Endodermal cell (in vitro differentiated cells): ENCODE results near the gene PPM1D. TPM values are rescaled to one million over a fixed set of nuclear protein-coding genes. Genes with fewer than 3 reads are reported as not detected.

Experiments used
- DNase-seq: peaks from one replicate; pipeline ENCODE4 v3.0.0-alpha.2; 2017
- H3K27ac ChIP-seq: 2 replicates; pipeline ENCODE4 v1.5.1; 2013; ENCODE audit warnings: mild to moderate bottlenecking, low read depth, low read length, moderate library complexity
- H3K27me3 ChIP-seq: 2 replicates; pipeline ENCODE4 v1.6.1; 2013; ENCODE audit warnings: mild to moderate bottlenecking, low read length, moderate library complexity; ENCODE audit not compliant: insufficient read depth, control insufficient read depth, poor library complexity, severe bottlenecking
- H3K36me3 ChIP-seq: 2 replicates; pipeline ENCODE4 v1.7.0; 2013; ENCODE audit warnings: mild to moderate bottlenecking, low read length, moderate library complexity; ENCODE audit not compliant: control insufficient read depth, insufficient read depth
- H3K4me1 ChIP-seq: one replicate; pipeline ENCODE4 v1.7.0; 2013; ENCODE audit warnings: low read length; ENCODE audit not compliant: control insufficient read depth, insufficient read depth
- H3K4me3 ChIP-seq: 2 replicates; pipeline ENCODE4 v1.5.1; 2013; ENCODE audit warnings: mild to moderate bottlenecking, low read length, moderate library complexity
- H3K9ac ChIP-seq: 2 replicates; pipeline ENCODE4 v1.6.1; 2013; ENCODE audit warnings: mild to moderate bottlenecking, low read length, moderate library complexity; ENCODE audit not compliant: poor library complexity, severe bottlenecking; ENCODE audit errors: extremely low read depth
- H3K9me3 ChIP-seq: 2 replicates; pipeline ENCODE4 v1.6.1; 2013; ENCODE audit warnings: mild to moderate bottlenecking, low read length, moderate library complexity; ENCODE audit not compliant: control insufficient read depth
- H3K27ac Mint-ChIP-seq: 2 replicates; pipeline ENCODE4 v1.8.0; 2020; ENCODE audit warnings: mixed read lengths
- H3K27me3 Mint-ChIP-seq: 2 replicates; pipeline ENCODE4 v1.8.0; 2021; ENCODE audit warnings: mild to moderate bottlenecking, mixed read lengths; ENCODE audit not compliant: insufficient read depth
- H3K36me3 Mint-ChIP-seq: 2 replicates; pipeline ENCODE4 v1.8.0; 2020; ENCODE audit warnings: low read depth, mixed read lengths
- H3K4me1 Mint-ChIP-seq: 2 replicates; pipeline ENCODE4 v1.8.0; 2020; ENCODE audit warnings: mixed read lengths
- H3K4me3 Mint-ChIP-seq: 2 replicates; pipeline ENCODE4 v1.8.0; 2020; ENCODE audit warnings: mild to moderate bottlenecking, moderate library complexity, mixed read lengths
- H3K9me3 Mint-ChIP-seq: 2 replicates; pipeline ENCODE4 v1.8.0; 2020; ENCODE audit warnings: mild to moderate bottlenecking, mixed read lengths
- CTCF ChIP-seq: fragments of 200-600 bp; sonication (generic); conservative IDR thresholded peaks from 2 replicates; pipeline ENCODE4 v1.5.0; 2021; ENCODE audit warnings: antibody characterized with exemption, mild to moderate bottlenecking
- WGBS, 2 experiments: methylation state at CpG; one replicate each; pipeline versions ENCODE4 v1.1.5 to v1.1.7; 2013; ENCODE audit warnings: missing lambda C conversion rate in 2 of 2, mixed read lengths in 1 of 2; ENCODE audit not compliant: insufficient coverage in 1 of 2, insufficient read length in 1 of 2; 5-methylcytosine and 5-hydroxymethylcytosine counted together
- total RNA-seq, 2 donors: library from RNA; stranded (reverse); fragmentation: NEBNext Ultra II Directional in 1 of 2; extraction: Animal tissue kit (Norgen Biotek cat#: 25700) in 1 of 2; gene quantifications; 2 replicates in 1 of 2; 3 replicates in 1 of 2; pipeline ENCODE4 v1.2.1, GENCODE V29; 2021

Gene PPM1D
- total RNA-seq, 2 donors from 2014 or later: 9.4 to 13.0 TPM

GRCh38 chr17:60629120-60629519 is 29.1 kb downstream of the PPM1D start:
- no peaks in the 10 kb centered on the region for H3K9me3 Mint-ChIP-seq
- Histone ChIP-seq H3K9me3 (no peaks in the 10 kb centered on the region), H3K4me3 (no peak overlapping the region), H3K27me3 (no peaks in the 10 kb centered on the region), H3K9ac (no peak overlapping the region), H3K4me1 (no peaks in the 10 kb centered on the region), H3K27ac (no peak overlapping the region), H3K36me3 (peaks cover 53% of the 10 kb centered on the region)
- H3K4me1 Mint-ChIP-seq: no peaks in the 10 kb centered on the region
- WGBS, 2 experiments: 96 to 100% methylated on average over 2 of the region's 2 CpGs
- no peak for TF ChIP-seq CTCF
- DNase-seq: no peak
- H3K27me3 Mint-ChIP-seq: no peaks in the 10 kb centered on the region
- H3K27ac Mint-ChIP-seq: no peak overlapping the region
- H3K4me3 Mint-ChIP-seq: no peak overlapping the region
- H3K36me3 Mint-ChIP-seq: peaks cover 8% of the 10 kb centered on the region

GRCh38 chr17:60630352-60630751 is 30.4 kb downstream of the PPM1D start:
- Histone ChIP-seq H3K4me1 (no peaks in the 10 kb centered on the region), H3K9me3 (no peaks in the 10 kb centered on the region), H3K9ac (no peak overlapping the region), H3K27me3 (no peaks in the 10 kb centered on the region), H3K36me3 (peaks cover 56% of the 10 kb centered on the region), H3K4me3 (no peak overlapping the region), H3K27ac (no peak overlapping the region)
- Mint-ChIP-seq H3K27me3 (no peaks in the 10 kb centered on the region), H3K9me3 (no peaks in the 10 kb centered on the region), H3K4me1 (no peaks in the 10 kb centered on the region), H3K4me3 (no peak overlapping the region), H3K36me3 (peaks cover 15% of the 10 kb centered on the region), H3K27ac (no peak overlapping the region)
- DNase-seq: no peak
- 99 to 100% methylated on average over 4 to 5 of the region's 5 CpGs for WGBS, 2 experiments
- no peak for TF ChIP-seq CTCF

- Mint-ChIP-seq H3K9me3 (no peaks in the 10 kb centered on the region), H3K4me1 (no peaks in the 10 kb centered on the region), H3K27ac (no peak overlapping the region), H3K4me3 (no peak overlapping the region), H3K27me3 (no peaks in the 10 kb centered on the region), H3K36me3 (peaks cover 19% of the 10 kb centered on the region)
- 95% methylated on average over 6 of the region's 6 CpGs; no CpG with 5 or more reads in 1 of the 2 experiments for WGBS, 2 experiments
- H3K9me3 ChIP-seq: no peaks in the 10 kb centered on the region
- H3K27me3 ChIP-seq: no peaks in the 10 kb centered on the region
- no peak for TF ChIP-seq CTCF
- H3K36me3 ChIP-seq: peaks cover 57% of the 10 kb centered on the region
- no peak for DNase-seq
- H3K9ac ChIP-seq: no peak overlapping the region
- no peak overlapping the region for H3K4me3 ChIP-seq
- H3K27ac ChIP-seq: no peak overlapping the region
- H3K4me1 ChIP-seq: no peaks in the 10 kb centered on the region
These were observed 31.1 kb downstream of the PPM1D start for GRCh38 chr17:60631119-60631518.
